HL-60/S4 (cell line): Measurements from ENCODE around the gene RNLS.

Experiments used
- in situ Hi-C: fragments of 300-500 bp; cut with MboI; formaldehyde crosslinking; loops from 2 replicates; pipeline ENCODE4 v1.14.3; 2022; ENCODE audit warnings: low sequenced_read_pairs

Gene RNLS

DNA sequence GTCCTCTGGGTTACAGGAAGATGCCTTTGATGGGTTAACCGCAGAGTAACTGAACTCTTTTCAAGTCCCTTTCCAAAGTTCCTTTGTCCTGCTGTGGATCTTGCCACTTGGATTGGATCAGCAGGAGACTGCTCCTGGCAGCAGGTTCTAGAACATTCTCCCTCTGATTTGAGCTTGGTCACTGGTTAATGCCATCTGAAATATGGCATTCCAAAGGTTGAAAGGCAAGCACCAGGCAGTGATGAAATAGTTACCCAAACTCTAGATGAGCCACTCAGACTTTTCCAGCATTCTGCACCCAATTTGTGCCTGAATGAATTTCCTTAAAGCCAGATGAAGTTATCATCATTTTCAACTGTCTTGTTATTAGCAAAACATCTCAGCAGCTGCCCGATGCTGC is 343.9 kb downstream of the RNLS start:
- in situ Hi-C loops: no loop called here

DNA sequence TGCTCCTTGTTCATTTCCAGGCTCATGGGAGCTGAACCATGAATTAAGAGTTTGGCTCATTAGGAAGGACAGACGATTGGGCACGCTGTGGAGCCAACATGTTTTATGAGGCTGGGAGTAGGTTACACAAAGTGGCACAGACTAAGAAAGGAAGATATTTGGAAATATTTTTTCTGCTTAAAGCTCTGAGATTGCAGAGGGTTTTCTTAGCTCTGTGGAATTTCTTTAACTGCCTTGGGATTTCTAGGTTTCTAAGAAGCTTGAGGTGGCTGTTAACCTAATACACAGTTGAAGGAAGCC is 344.6 kb downstream of the RNLS start:
- in situ Hi-C loops: no loop called here

DNA sequence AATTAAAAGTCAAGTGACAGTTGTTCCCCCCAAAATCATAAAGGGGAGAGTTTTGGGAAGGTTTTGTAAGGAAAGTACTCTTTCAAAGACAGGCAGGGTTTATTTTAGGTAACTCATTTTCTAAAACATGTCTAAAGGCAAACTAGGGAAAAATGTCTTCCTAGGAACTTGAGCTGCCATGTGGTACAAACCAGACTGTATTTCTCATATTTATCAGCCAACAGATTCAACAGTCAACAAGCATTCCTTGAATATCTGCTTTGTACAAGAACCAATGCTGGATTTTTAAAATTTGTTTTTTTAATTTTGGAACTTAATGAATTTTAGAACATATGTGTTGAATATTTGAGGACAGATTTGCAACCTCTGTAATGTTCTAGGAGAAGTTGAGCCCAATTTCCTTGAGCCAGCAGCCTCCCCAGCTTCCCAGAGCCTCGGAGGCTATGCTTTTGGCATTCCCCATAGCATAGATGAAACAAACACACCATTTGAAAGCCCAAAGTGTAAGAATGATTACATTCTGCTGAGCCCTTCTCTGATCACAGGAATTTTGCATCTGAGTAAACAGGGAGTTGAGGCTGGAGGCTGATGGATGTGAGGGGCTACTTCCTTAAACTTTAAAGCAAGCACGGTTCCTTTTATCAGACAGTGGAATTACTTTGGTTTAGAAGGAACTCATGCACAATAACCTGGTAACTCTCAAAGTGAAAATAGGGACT is 345.1 kb downstream of the RNLS start:
- in situ Hi-C loops: no loop called here

DNA sequence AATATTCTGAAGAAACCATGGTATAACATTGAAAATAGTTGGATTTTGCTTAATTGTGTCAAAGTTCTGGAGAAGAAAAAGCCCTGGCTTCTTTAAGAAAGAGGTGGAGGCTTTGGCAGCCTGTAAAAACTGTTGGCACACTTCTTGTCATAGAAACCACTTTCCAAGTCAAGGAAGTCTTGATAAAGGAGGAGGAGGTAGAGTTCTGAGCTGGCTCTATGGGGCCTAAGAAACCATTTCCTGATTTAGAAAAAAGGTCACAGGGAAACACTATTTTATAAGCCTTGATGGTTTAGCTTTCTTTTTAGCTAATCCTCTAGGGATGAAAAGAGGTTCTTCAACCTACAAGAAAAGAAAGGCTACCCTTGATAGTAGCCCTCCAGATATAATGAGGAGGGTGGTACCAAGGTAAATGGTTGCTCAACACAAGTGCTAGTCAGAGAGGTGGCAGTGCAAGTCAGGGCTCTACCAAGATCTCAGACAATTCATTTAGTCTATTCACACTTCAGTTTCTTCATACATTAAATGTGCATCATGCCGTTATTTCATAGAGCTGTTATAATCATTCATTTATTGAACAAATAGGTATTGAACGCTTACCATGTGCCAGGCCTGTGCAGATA is 346.9 kb downstream of the RNLS start:
- in situ Hi-C loops: no loop called here

GRCh38 chr10:88234297-88234696 is 348.8 kb downstream of the RNLS start:
- in situ Hi-C loops: no loop called here

- in situ Hi-C loops: no loop called here
Observed at GRCh38 chr10:88233870-88234269, 349.2 kb downstream of the RNLS start.

DNA sequence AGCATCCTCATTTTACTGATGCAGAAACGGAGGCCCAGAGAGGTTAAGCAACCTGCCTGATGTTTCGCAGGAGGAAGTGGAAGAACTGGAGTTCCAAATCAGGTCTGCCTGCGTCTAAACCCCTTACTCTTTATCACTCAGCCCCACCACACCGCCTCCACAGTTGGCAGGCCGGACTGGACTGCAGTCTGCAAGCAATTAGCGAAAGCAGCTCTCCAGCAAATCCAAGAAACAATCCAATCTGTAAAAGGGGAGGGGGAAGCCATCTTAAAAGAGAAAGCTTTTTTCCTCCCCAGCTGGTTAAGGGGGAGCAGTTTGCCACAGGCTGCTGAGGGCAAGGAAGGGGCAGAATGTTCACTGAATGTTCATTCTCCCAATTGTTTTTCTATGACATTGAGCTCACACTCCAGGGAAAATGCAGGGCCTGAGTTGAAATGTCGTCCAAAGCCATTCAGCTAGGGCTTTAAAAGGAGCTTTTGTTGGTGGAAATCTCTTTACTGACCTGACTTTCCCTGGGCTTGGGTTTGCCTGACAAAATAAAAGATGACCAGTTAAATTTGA is 350.1 kb downstream of the RNLS start:
- in situ Hi-C loops: no loop called here

DNA sequence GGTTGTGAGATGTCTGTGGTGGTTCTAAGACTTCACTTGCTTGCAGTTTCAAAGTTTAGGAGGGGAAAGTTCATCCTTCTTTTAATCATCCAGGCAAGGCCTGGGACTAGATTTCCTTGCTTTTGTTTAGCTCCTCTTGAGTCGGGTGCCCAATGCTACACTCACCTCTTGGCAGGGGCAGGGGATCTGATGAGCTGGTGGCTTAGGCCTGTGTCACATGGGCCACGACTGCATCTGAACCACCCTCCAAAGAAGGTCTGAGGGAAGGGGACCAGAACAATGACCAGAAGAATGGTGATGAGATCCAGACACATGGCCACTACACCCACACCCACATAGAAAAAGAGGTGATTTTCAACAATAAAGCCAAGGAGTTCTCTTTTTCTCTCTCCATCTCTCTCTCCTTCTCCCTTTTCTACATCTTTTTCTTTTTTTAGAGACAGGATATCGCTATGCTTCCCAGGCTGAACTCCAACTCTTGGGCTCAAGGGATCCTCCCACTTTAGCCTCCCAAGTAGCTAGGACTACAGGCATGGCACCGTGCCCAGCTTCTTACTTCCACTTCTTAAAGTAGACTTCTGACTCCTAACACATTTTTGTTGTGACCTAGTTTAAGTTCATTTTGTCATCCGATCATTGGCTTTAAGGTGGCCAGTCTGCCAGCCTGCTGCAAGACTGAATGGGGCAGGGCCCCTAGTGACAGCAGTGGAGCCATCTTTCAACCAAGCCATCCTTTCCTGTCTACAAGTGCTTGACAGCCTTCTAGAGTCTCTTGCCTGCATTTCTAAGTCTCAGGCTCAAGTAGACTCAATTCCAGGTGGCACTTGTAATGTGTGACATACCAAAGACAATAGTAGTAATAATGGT is 350.9 kb downstream of the RNLS start:
- in situ Hi-C loops: no loop called here

GRCh38 chr10:88230251-88230650 is 352.9 kb downstream of the RNLS start:
- in situ Hi-C loops: no loop called here

GRCh38 chr10:88228130-88228529 is 355.0 kb downstream of the RNLS start:
- in situ Hi-C loops: no loop called here

DNA sequence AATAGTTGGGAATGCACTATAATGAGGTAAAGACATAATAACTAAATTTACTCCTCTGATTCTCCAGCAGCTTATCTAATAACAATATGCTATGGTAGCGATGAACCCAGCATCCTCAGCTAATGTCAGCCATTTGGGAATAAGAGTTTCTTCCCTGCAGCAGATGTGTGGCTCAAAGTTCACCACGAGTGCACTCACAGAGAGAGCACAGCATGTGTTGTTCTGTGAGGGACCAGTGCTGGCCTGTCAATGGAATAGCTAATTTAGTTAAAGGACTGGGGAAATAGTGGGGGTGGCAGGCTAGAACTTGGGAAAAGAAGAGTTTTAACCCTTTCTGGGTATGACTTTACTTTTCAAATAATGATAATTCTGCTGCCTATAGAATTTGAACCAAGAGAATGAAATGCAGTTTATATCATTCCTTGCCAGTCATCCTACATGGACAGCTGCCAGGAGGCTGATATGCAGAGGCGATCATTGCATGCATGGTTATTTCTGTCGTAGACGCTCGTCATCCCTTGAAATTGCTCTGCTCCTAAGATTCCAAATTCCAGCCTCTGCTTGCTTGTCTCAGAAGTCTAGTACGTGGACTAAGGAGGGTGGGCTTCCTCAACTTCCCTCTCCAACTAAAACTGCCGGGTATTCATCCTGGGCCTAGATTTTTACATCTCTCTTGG is 355.6 kb downstream of the RNLS start:
- in situ Hi-C loops: no loop called here

DNA sequence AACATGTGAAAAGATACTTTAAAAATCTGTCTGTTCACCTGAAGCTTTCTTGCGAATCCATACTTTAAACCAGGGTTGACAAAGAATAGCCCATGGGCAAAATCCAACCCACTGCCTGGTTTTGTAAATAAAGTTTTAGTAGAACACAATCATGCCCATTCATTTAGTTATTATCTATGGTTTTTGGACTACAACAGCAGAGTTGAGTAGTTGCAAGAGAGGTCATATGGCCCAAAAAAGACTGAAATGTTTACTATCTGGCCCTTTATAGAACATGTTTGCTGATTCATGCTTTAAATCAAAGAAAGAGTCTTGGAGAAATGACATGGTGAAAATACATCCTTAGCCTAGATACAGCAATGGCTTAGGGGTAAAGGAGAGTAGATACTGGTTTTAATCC is 356.2 kb downstream of the RNLS start:
- in situ Hi-C loops: no loop called here

DNA sequence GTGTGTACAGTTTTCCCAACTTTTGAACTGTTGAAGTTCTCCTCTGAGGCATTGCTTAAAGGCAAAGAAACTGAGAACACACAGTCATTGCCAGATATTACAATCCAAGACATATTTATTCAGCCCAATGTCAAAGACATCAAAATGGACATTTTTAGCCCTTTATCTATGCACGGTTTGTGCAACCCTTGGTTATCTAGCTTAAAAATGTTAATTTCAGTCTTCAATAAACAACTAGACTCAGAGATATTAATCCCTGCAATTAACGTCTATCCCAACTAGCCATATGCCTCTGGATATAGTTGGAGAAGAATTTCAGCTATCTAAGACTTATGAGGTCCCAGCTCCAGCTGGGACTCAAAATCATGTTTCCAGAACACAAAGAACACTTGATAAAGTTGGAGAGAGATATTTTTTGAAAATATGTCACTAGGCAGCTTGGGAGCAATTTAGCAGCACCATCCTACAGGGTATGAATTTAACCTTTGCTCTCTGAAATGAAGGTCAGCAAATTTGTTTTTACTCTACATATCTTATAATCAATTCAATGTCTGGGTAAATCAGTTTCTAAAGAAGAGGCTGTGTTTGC is 357.0 kb downstream of the RNLS start:
- in situ Hi-C loops: no loop called here
